ENCODE results near the gene SPATA12.

DNA sequence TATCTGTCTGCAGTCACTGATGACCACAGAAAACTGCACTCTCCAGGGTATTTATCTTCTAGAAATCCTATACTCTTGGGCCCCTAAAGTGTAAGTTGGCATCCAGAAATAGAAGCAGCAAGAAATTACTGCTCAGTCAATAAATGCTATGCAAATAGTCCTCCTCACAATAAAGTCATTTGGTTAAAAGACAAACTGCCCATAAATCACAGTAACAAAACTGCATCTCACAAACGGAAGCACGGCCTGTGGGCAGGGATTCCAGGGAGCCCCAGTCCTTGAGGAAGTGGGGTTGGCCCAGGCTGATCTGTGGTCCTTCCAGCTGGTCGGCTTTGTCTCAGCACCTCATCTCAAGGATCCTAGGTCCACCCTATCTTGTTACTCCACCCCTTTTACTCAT is 29.7 kb upstream of the SPATA12 start:
- no peak for TF ChIP-seq POLR2AphosphoS5 (IDR thresholded peaks at IDR 0.05; ENCODE audit: low read depth)
- no peak for TF ChIP-seq CTCF (conservative IDR thresholded peaks at IDR 0.05; ENCODE audit: low read depth in 2 of 2)
- TF ChIP-seq EZH2 (IDR thresholded peaks at IDR 0.05; ENCODE audit: low read depth, unreplicated experiment): no peak
- no peak for TF ChIP-seq JUNB (IDR thresholded peaks at IDR 0.05; ENCODE audit: unreplicated experiment)
- no peak for TF ChIP-seq STAT1 (IDR thresholded peaks at IDR 0.05; ENCODE audit: unreplicated experiment)
- TF ChIP-seq EZH2phosphoT487 (IDR thresholded peaks at IDR 0.05; ENCODE audit: unreplicated experiment): no peak
- no peak for TF ChIP-seq ZNF114 (CRISPR knock-in tag; IDR thresholded peaks at IDR 0.05)
- TF ChIP-seq CREB1 (CRISPR knock-in tag; IDR thresholded peaks at IDR 0.05; ENCODE audit: low read depth): no peak
- no peak for TF ChIP-seq ETS1 (IDR thresholded peaks at IDR 0.05)
- TF ChIP-seq, protein P1, sequence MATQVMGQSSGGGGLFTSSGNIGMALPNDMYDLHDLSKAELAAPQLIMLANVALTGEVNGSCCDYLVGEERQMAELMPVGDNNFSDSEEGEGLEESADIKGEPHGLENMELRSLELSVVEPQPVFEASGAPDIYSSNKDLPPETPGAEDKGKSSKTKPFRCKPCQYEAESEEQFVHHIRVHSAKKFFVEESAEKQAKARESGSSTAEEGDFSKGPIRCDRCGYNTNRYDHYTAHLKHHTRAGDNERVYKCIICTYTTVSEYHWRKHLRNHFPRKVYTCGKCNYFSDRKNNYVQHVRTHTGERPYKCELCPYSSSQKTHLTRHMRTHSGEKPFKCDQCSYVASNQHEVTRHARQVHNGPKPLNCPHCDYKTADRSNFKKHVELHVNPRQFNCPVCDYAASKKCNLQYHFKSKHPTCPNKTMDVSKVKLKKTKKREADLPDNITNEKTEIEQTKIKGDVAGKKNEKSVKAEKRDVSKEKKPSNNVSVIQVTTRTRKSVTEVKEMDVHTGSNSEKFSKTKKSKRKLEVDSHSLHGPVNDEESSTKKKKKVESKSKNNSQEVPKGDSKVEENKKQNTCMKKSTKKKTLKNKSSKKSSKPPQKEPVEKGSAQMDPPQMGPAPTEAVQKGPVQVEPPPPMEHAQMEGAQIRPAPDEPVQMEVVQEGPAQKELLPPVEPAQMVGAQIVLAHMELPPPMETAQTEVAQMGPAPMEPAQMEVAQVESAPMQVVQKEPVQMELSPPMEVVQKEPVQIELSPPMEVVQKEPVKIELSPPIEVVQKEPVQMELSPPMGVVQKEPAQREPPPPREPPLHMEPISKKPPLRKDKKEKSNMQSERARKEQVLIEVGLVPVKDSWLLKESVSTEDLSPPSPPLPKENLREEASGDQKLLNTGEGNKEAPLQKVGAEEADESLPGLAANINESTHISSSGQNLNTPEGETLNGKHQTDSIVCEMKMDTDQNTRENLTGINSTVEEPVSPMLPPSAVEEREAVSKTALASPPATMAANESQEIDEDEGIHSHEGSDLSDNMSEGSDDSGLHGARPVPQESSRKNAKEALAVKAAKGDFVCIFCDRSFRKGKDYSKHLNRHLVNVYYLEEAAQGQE (IDR thresholded peaks at IDR 0.05; ENCODE audit: unreplicated experiment): no peak
- TF ChIP-seq NANOG (IDR thresholded peaks at IDR 0.05; ENCODE audit: borderline replicate concordance): no peak
- no peak for TF ChIP-seq ZNF331 (CRISPR knock-in tag; IDR thresholded peaks at IDR 0.05; ENCODE audit: low read depth)

Measured in GM23338 (cell line).